Activated CD4-positive, alpha-beta T cell treated with anti-CD3 and anti-CD28 coated beads for 36 hours (primary cell): ENCODE results near the gene GRM2. TPM values are rescaled to one million over a fixed set of nuclear protein-coding genes. Genes with fewer than 3 reads are reported as not detected.

Experiments
- ATAC-seq: fragments of 200-7000 bp; cut with Tn5 transposase; one replicate; pipeline ENCODE4 v1.10.0; 2021; ENCODE audit warnings: mild to moderate bottlenecking, moderate library complexity
- CTCF ChIA-PET: fragments of 350-600 bp; sonication (Branson Sonifier 250); formaldehyde crosslinking; loops from one replicate; lab custom pipeline; 2021; ENCODE audit warnings: antibody characterized with exemption; lab: Charles Lee
- POLR2A ChIA-PET: fragments of 350-600 bp; sonication (Branson Sonifier 250); formaldehyde crosslinking; loops from one replicate; lab custom pipeline; 2021; ENCODE audit warnings: antibody characterized with exemption, inconsistent platforms; lab: Charles Lee
- DNase-seq: peaks from one replicate; pipeline ENCODE4 v3.0.0-alpha.2; 2020
- H3K27ac Mint-ChIP-seq: one replicate; pipeline ENCODE4 v1.8.0; 2021; ENCODE audit warnings: mixed read lengths
- H3K27me3 Mint-ChIP-seq: one replicate; pipeline ENCODE4 v1.8.0; 2021; ENCODE audit warnings: mixed read lengths
- H3K36me3 Mint-ChIP-seq: one replicate; pipeline ENCODE4 v1.8.0; 2021; ENCODE audit warnings: low read depth, mixed read lengths
- H3K4me1 Mint-ChIP-seq: one replicate; pipeline ENCODE4 v1.8.0; 2021; ENCODE audit warnings: mixed read lengths
- H3K4me3 Mint-ChIP-seq: one replicate; pipeline ENCODE4 v1.8.0; 2021; ENCODE audit warnings: mild to moderate bottlenecking, moderate library complexity, mixed read lengths
- H3K9me3 Mint-ChIP-seq: one replicate; pipeline ENCODE4 v1.8.0; 2021; ENCODE audit warnings: low read depth, mixed read lengths
- intact Hi-C, 2 experiments: fragments of 100-400 bp; cut with DNase I in 1 of 2; cut with micrococcal nuclease in 1 of 2; formaldehyde crosslinking; loops; one replicate each; pipeline versions ENCODE4 v1.14.2 to v1.15.1; 2022 to 2024; cut with DNase I, micrococcal nuclease
- total RNA-seq, 2 experiments: library from RNA; stranded (reverse); gene quantifications; one replicate each; pipeline ENCODE4 v1.2.3, GENCODE V29; 2021

The GRM2 gene
- total RNA-seq, 2 experiments from 2014 or later, result 0.27 to 0.47 TPM

DNA sequence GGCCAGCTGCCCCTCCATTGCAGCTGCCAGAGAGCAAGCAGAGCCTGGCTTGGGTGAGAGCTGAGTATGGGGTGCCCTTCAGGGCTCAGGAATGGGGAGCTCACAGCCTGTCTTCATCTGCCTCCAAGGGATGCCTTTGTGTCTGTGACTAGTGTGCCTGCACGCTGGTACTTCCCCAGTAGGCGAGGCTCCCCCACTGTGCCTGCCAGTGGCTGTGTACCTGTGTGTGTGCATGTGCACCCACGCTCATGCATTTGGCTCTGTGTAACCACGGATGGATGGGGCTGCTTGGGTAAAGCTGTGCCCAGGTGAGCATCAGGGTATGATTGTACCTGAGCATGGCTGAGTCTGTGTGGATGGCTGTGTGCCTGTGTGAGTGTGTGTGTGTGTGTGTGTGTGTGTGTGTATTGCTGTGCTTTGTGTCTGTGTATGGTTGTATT lies 2.3 kb upstream of the GRM2 start:
- peaks cover 2% of the 10 kb centered on the region for H3K36me3 Mint-ChIP-seq
- POLR2A ChIA-PET, result interaction anchor here (0.7 kb wide), 1 partner anchor 80 kb away, joined by 3 read pairs; no protein-coding TSS in a partner anchor
- CTCF ChIA-PET, result interaction anchor here (0.5 to 0.8 kb wide), 3 partner anchors 15 to 94 kb away, joined by 3 to 4 read pairs (median 3); no protein-coding TSS in a partner anchor

DNA sequence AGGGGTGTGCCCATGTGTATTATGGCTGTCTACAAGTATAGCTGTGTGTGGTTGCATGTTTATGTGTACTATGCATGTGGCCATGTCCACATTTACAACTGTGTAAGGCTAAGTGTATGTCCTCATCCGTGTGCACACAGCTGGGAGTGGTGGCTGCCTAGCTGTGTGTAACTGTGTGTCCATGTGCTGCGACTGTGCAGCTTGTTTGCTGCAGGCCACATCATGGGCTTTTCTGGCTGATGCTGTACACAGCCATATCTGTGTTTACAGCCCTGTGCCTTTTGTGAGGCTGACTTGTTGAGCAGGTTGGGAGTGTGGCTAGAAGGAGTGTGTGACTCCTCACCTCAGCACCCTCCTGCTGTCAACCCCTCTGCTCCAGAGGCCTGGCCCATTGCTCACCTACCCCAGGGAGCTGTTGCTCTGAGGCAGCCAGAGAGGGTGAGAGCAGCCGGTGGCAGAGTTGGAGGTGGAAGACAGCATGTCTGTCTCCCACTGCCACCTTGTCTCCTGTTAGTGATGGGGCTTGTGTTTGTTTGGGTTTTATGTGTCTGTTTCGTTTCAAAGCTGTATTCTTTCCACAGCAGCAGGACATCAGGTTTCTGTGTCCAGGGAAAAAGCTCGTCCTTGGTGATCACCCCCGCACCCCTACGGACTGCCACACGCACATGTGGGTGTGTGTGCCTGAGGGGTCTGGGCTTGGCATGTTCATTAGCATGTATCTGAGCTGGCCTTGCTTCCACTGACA lies 1.4 kb upstream of the GRM2 start:
- no peaks in the 10 kb centered on the region for H3K9me3 Mint-ChIP-seq
- POLR2A ChIA-PET, result interaction anchor here (0.7 kb wide), 1 partner anchor 81 kb away, joined by 3 read pairs; no protein-coding TSS in a partner anchor
- peaks cover 16% of the 10 kb centered on the region for H3K4me1 Mint-ChIP-seq
- DNase-seq, result peak; percentile 6
- no peak overlapping the region for H3K4me3 Mint-ChIP-seq
- H3K36me3 Mint-ChIP-seq, result peaks cover 4% of the 10 kb centered on the region
- H3K27me3 Mint-ChIP-seq, result no peaks in the 10 kb centered on the region
- no peak for ATAC-seq
- intact Hi-C loops, result no loop called here
- CTCF ChIA-PET, result interaction anchor here (0.7 to 0.8 kb wide), 2 partner anchors 14 to 1146 kb away, joined by 3 read pairs; no protein-coding TSS in a partner anchor
- H3K27ac Mint-ChIP-seq, result no peak overlapping the region

More for the DNA sequence above, 2.3 kb upstream of the GRM2 start:
- DNase-seq (peak; percentile 8), ATAC-seq (no peak)
- H3K27ac Mint-ChIP-seq, result no peak overlapping the region
- H3K9me3 Mint-ChIP-seq, result no peaks in the 10 kb centered on the region
- no peaks in the 10 kb centered on the region for H3K27me3 Mint-ChIP-seq
- intact Hi-C loops, result no loop called here
- H3K4me1 Mint-ChIP-seq, result peaks cover 14% of the 10 kb centered on the region
- H3K4me3 Mint-ChIP-seq, result no peak overlapping the region

DNA sequence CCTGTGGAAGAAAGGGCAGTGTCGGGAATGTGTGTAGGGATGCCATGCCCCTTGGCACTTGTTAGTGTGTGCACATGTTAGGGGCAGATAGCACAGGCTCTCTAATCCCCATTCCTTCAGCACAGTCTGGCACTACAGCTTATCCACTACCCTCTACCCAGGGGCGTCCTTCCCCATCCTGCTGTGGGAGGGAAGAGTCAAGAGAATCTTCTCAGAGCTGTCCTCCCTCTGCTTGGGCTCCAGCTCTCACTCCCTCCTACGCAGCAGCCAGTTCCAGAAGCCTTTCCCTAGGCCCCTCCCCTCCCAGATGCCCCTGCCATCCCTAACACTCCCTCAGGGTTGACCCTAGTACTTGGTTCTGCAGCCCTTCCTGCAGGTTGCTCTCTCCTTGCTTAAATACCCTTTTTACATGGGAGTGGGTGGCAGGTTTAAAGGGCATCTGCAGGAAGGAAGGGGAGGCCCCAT lies 815 bp upstream of the GRM2 start:
- peak; percentile 4 for DNase-seq
- ATAC-seq, result no peak
- Mint-ChIP-seq H3K4me1 (peaks cover 16% of the 10 kb centered on the region), H3K36me3 (peaks cover 4% of the 10 kb centered on the region), H3K4me3 (no peak overlapping the region), H3K9me3 (no peaks in the 10 kb centered on the region), H3K27me3 (no peaks in the 10 kb centered on the region), H3K27ac (no peak overlapping the region)
- CTCF ChIA-PET, result interaction anchor here (0.5 kb wide), 1 partner anchor 410 kb away, joined by 3 read pairs; no protein-coding TSS in a partner anchor
- POLR2A ChIA-PET, result no interaction called here
- intact Hi-C loops, result no loop called here

DNA sequence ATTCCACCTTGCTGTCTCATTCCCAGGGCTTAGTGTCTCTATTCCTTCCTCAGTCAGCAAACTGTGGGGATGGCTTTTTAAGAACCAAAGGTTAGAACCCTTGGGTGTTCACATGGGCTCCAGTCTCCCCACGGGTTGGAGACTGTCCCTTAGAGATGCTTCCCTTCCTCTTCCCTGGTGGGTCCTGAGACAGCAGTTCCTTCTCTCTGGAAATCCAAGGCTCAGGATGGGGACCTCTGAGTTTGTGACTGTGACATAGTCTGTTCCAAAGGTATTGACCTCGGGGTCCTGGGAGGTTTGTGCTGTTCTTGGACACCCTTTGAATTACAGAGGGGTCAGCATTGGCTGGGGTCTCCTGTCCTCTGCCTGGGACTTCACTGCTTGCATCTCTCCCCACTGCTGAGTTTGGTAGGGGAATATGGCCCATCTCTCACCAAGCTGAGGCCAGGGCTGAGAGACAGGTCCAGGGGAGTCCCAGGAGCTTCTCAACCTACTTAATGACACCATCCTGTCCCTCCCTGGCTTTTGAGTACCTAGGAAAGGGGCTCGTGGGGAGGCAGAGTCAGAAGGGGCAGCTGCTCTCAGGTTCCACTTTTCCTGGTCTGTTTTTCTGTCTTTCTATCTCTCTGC lies 1.5 kb downstream of the GRM2 start:
- DNase-seq (peak; percentile 2), ATAC-seq (no peak)
- Mint-ChIP-seq H3K27ac (no peak overlapping the region), H3K4me3 (no peak overlapping the region), H3K9me3 (no peaks in the 10 kb centered on the region), H3K27me3 (no peaks in the 10 kb centered on the region), H3K4me1 (peaks cover 16% of the 10 kb centered on the region), H3K36me3 (peaks cover 2% of the 10 kb centered on the region)
- ChIA-PET CTCF (no interaction called here), POLR2A (no interaction called here)
- intact Hi-C loops, result no loop called here

DNA sequence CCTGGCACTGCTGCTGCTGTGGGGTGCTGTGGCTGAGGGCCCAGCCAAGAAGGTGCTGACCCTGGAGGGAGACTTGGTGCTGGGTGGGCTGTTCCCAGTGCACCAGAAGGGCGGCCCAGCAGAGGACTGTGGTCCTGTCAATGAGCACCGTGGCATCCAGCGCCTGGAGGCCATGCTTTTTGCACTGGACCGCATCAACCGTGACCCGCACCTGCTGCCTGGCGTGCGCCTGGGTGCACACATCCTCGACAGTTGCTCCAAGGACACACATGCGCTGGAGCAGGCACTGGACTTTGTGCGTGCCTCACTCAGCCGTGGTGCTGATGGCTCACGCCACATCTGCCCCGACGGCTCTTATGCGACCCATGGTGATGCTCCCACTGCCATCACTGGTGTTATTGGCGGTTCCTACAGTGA lies 2.1 kb downstream of the GRM2 start:
- intact Hi-C loops, result no loop called here
- DNase-seq (no peak), ATAC-seq (no peak)
- Mint-ChIP-seq H3K9me3 (no peaks in the 10 kb centered on the region), H3K36me3 (peaks cover 2% of the 10 kb centered on the region), H3K27me3 (no peaks in the 10 kb centered on the region), H3K4me1 (peaks cover 16% of the 10 kb centered on the region), H3K27ac (no peak overlapping the region), H3K4me3 (no peak overlapping the region)
- ChIA-PET POLR2A (interaction anchor here (1.0 kb wide), 1 partner anchor 23 kb away, joined by 5 read pairs; no protein-coding TSS in a partner anchor), CTCF (no interaction called here)

DNA sequence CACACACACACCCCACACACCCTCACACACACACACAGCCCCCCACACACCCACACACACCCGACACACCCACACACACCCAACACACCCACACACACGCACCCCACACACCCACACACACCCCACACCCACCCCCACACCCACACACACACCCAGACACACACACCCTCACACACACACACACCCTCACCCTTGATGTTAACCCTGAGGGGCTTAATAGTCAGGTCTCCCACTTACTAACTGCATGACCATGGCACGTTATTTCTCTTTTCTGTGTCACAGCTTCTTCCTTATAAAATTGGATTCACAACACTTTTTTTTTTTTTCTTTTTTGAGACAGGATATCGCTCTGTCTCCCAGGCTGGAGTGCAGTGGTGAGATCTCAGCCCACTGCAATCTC lies 2.8 kb downstream of the GRM2 start:
- Mint-ChIP-seq H3K9me3 (no peaks in the 10 kb centered on the region), H3K4me3 (peak overlapping the region; percentile 35), H3K4me1 (peaks cover 16% of the 10 kb centered on the region), H3K27ac (peak overlapping the region; percentile 61), H3K36me3 (peaks cover 2% of the 10 kb centered on the region), H3K27me3 (no peaks in the 10 kb centered on the region)
- intact Hi-C loops, result no loop called here
- ATAC-seq, result peak; percentile 38
- CTCF ChIA-PET, result interaction anchor here (0.8 to 0.9 kb wide), 2 partner anchors 28 to 41 kb away, joined by 3 read pairs; no protein-coding TSS in a partner anchor
- DNase-seq, result no peak
- POLR2A ChIA-PET, result interaction anchor here (0.6 to 1.0 kb wide), 3 partner anchors 24 to 1373 kb away, joined by 3 to 5 read pairs (median 5); no protein-coding TSS in a partner anchor

DNA sequence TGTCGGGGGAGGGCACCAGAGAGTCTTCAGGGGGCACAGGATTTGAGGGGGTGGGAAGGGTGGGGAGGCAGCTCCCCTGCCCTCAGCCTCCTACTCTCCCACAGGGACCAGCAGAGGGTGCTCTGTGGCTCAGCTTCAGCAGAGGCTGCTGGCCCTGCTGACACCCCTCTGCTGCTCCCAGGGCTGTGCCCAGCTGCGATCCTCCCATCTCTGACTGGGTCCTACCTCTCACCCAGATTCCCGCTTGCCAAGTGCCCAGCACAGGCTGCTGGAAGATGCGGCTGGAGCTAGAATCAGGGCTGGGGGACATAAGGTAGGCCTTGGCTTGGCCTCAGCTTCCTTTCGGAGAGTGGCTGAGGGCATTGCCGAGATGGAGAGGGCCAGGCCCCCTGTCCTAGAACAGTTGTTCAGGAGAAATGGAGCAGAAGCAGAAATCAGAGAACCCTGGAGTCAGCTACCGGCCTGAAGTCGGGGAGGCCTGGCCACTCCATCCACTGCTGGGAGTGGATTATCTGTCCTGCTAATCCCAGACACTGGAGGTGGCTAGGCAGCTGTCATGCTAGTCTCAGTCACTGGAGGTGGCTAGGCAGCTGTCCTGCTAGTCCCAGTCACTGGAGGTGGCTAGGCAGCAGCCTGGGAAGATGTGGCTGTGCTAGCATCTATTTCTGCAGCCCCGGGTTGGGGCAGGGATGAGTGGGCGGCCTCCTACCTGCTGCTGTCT lies 3.9 kb downstream of the GRM2 start:
- Mint-ChIP-seq H3K9me3 (no peaks in the 10 kb centered on the region), H3K27ac (no peak overlapping the region), H3K27me3 (no peaks in the 10 kb centered on the region), H3K36me3 (peaks cover 2% of the 10 kb centered on the region), H3K4me3 (no peak overlapping the region), H3K4me1 (peaks cover 13% of the 10 kb centered on the region)
- CTCF ChIA-PET, result interaction anchor here (0.5 to 1.5 kb wide), 5 partner anchors 8 to 223 kb away, joined by 3 to 4 read pairs (median 3); no protein-coding TSS in a partner anchor
- DNase-seq, result peak; percentile 36
- POLR2A ChIA-PET, result no interaction called here
- ATAC-seq, result peak; percentile 56
- intact Hi-C loops, result no loop called here

DNA sequence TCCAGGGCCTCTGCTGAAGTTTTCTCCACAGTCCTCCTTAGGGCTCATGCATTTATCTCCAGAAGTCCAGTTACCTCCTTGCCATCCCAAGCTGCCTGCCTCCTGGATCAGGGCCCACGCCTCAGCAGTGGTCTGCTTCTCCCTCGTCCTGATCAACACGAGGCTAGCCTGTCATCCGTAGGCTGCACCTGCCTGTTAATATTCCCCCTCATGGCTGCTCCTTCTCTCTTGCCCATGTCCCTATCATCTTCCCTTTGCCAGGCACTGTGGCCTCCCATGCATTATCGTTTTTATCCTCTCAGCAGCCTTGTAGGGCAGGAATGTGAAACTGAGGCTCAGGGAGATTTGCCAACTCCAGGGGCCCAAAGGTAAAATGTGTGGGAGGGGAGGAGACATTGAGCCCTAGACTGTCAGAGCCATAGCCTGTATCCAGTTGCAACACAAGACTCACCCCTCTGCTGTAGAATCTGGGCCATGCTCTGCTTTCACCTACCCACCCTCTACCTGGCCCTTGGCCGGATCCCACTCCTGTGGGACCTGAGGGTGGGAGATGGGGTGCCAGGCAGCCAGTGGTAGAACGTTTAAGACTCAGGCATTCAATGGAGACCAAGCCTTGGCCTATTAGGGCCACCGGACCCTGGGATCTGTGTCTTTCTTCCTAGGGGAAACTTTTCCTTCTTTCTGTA lies 4.6 kb downstream of the GRM2 start:
- intact Hi-C loops, result no loop called here
- Mint-ChIP-seq H3K27me3 (no peaks in the 10 kb centered on the region), H3K4me3 (no peak overlapping the region), H3K9me3 (no peaks in the 10 kb centered on the region), H3K4me1 (peaks cover 9% of the 10 kb centered on the region), H3K36me3 (peaks cover 2% of the 10 kb centered on the region), H3K27ac (no peak overlapping the region)
- POLR2A ChIA-PET, result no interaction called here
- CTCF ChIA-PET, result interaction anchor here (1.5 kb wide), 1 partner anchor 85 kb away, joined by 4 read pairs; no protein-coding TSS in a partner anchor
- DNase-seq (no peak), ATAC-seq (no peak)

DNA sequence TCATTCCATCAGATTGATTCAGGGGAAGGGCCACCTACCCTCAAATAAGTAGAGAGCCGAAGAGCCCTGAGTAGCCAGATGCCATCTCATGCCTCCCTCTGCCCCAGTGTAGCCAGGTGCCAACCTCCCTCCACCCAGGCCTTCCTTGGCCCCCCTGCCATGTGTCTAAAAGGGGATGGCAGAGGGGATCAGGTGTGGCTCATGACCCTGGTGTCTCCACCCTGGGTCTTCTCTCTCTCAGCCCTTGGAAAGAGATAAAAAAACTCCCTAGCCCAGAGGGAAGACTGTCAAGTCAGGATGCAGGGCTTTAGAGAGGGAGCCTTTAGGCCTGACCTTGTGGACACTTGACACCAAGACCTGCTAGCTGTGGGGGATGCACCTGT lies 5.2 kb downstream of the GRM2 start:
- no peak for ATAC-seq

DNA sequence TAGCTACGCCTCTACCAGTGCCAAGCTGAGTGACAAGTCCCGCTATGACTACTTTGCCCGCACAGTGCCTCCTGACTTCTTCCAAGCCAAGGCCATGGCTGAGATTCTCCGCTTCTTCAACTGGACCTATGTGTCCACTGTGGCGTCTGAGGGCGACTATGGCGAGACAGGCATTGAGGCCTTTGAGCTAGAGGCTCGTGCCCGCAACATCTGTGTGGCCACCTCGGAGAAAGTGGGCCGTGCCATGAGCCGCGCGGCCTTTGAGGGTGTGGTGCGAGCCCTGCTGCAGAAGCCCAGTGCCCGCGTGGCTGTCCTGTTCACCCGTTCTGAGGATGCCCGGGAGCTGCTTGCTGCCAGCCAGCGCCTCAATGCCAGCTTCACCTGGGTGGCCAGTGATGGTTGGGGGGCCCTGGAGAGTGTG lies 5.7 kb downstream of the GRM2 start:
- Mint-ChIP-seq H3K4me3 (no peak overlapping the region), H3K27me3 (no peaks in the 10 kb centered on the region), H3K36me3 (peaks cover 2% of the 10 kb centered on the region), H3K27ac (no peak overlapping the region), H3K4me1 (peaks cover 4% of the 10 kb centered on the region), H3K9me3 (no peaks in the 10 kb centered on the region)
- ChIA-PET POLR2A (no interaction called here), CTCF (interaction anchor here (0.7 kb wide), 1 partner anchor 213 kb away, joined by 4 read pairs; the partner anchor contains the start of gene DCAF1)
- intact Hi-C loops, result no loop called here
- DNase-seq (no peak), ATAC-seq (no peak)

More for the DNA sequence above, 5.2 kb downstream of the GRM2 start:
- Mint-ChIP-seq H3K27me3 (no peaks in the 10 kb centered on the region), H3K4me1 (peaks cover 9% of the 10 kb centered on the region), H3K36me3 (peaks cover 2% of the 10 kb centered on the region), H3K27ac (no peak overlapping the region), H3K4me3 (no peak overlapping the region), H3K9me3 (no peaks in the 10 kb centered on the region)
- intact Hi-C loops, result no loop called here
- ChIA-PET POLR2A (no interaction called here), CTCF (interaction anchor here (0.7 kb wide), 1 partner anchor 213 kb away, joined by 4 read pairs; the partner anchor contains the start of gene DCAF1)
- no peak for DNase-seq
